Psoas muscle (tissue), 8 donors: ENCODE data around the gene GSE1. TPM values are rescaled to one million over a fixed set of nuclear protein-coding genes. Genes with fewer than 3 reads are reported as not detected.

ENCODE experiments used
- ATAC-seq, 4 donors: fragments of 200-7000 bp; cut with Tn5 transposase; one replicate each; pipeline ENCODE4 v1.9.1; 2020; ENCODE audit warnings: moderate library complexity in 3 of 4, mild to moderate bottlenecking in 2 of 4
- DNase-seq, 2 donors: peaks; one replicate each; pipeline ENCODE4 v3.0.0-alpha.2; 2020
- H3K27ac ChIP-seq: fragments of 200-600 bp; one replicate; pipeline ENCODE4 v1.8.0; 2022
- H3K27me3 ChIP-seq, 3 donors: fragments of 200-600 bp in 1 of 3; one replicate each; pipeline versions ENCODE4 v1.6.1 to v1.8.0; 2013 to 2022; ENCODE audit warnings: low read length in 2 of 3, mild to moderate bottlenecking in 2 of 3, moderate library complexity in 1 of 3; ENCODE audit not compliant: insufficient read depth in 3 of 3
- H3K36me3 ChIP-seq, 2 donors: fragments of 200-600 bp in 1 of 2; one replicate each; pipeline versions ENCODE4 v1.6.1 to v1.8.0; 2013 to 2022; ENCODE audit warnings: low read depth in 1 of 2, mild to moderate bottlenecking in 1 of 2, moderate library complexity in 1 of 2; ENCODE audit not compliant: insufficient read depth in 1 of 2
- H3K4me1 ChIP-seq: fragments of 200-600 bp; one replicate; pipeline ENCODE4 v1.8.0; 2022
- H3K4me3 ChIP-seq: fragments of 200-600 bp; one replicate; pipeline ENCODE4 v1.8.0; 2022; ENCODE audit warnings: mild to moderate bottlenecking
- H3K9me3 ChIP-seq: fragments of 200-600 bp; one replicate; pipeline ENCODE4 v1.8.0; 2022
- CTCF ChIP-seq: fragments of 200-600 bp; IDR thresholded peaks from one replicate; pipeline ENCODE4 v1.8.0; 2022; ENCODE audit warnings: antibody characterized with exemption
- WGBS, 3 donors: extraction: QIAGEN DNeasy Blood & Tissue Kit; methylation state at CpG; one replicate each; pipeline versions ENCODE4 v1.1.6 to v1.1.7; 2013; 5-methylcytosine and 5-hydroxymethylcytosine counted together
- intact Hi-C, 2 donors: fragments of 100-400 bp; cut with DNase I; formaldehyde crosslinking; loops; one replicate each; pipeline versions ENCODE4 v1.11.0 to v1.14.2; 2022
- polyA plus RNA-seq, 3 donors: library from polyadenylated mRNA; stranded (reverse); fragments of 200-250 nt; gene quantifications; one replicate each; pipeline ENCODE4 v1.2.3, GENCODE V29; 2013
- total RNA-seq, 4 donors: library from RNA; stranded (reverse); fragmentation: NEBNext Ultra II Directional in 2 of 4; extraction: Animal tissue kit (Norgen Biotek cat#: 25700) in 2 of 4; gene quantifications; one replicate each; pipeline versions ENCODE4 v1.2.1 to v1.2.4, GENCODE V29; 2021 to 2023
- donor health status: healthy with polysubstance abuse.
- donor health status: DM: no; HTN: no; CAD: no; lungs with moderate emphysema.
- donor health status: Bipolar disorder and iron deficiency.
- donor health status: healthy.
- donor health status: DM: yes; HTN: yes; CAD: no.
- donor health status: DM: no; HTN: no; CAD: no.
- donor health status: DM: no; HTN: no; CAD: no.
- donor health status: DM: yes; HTN: yes; CAD: no.

GSE1 gene
- total and polyA plus RNA-seq, 7 donors: 10.8 to 90.5 (median 47.0) TPM

- Histone ChIP-seq H3K36me3 (peaks cover 0 to 2% of the 10 kb centered on the region in 2 donors), H3K9me3 (no peaks in the 10 kb centered on the region), H3K27me3 (no peaks in the 10 kb centered on the region), H3K27ac (no peak overlapping the region), H3K4me3 (no peak overlapping the region), H3K4me1 (peaks cover 59% of the 10 kb centered on the region)
- intact Hi-C loops: loop anchor here in 1 of 2 donors (10.0 kb wide), 1 partner anchor 344 kb away; no protein-coding TSS in a partner anchor
- DNase-seq (no peak), ATAC-seq (no peak)
- WGBS, 3 donors: 97 to 99% (median 98%) methylated on average over 9 of the region's 9 CpGs
- TF ChIP-seq CTCF: no peak
Observed at GRCh38 chr16:85618521-85618920, 5.4 kb downstream of the GSE1 start.

GRCh38 chr16:85619101-85619891, 6.2 kb downstream of the GSE1 start:
- ATAC-seq: no peak
- peaks cover 0 to 2% of the 10 kb centered on the region in 2 donors for H3K36me3 ChIP-seq
- no peak for TF ChIP-seq CTCF
- no peaks in the 10 kb centered on the region for H3K27me3 ChIP-seq
- H3K4me1 ChIP-seq: peaks cover 56% of the 10 kb centered on the region
- DNase-seq: no peak
- no peaks in the 10 kb centered on the region for H3K9me3 ChIP-seq
- H3K27ac ChIP-seq: no peak overlapping the region
- intact Hi-C loops: loop anchor here in 1 of 2 donors (10.0 kb wide), 1 partner anchor 344 kb away; no protein-coding TSS in a partner anchor
- 88 to 91% (median 91%) methylated on average over 28 of the region's 28 CpGs for WGBS, 3 donors
- no peak overlapping the region for H3K4me3 ChIP-seq

- Histone ChIP-seq H3K9me3 (no peaks in the 10 kb centered on the region), H3K4me3 (no peak overlapping the region), H3K27ac (no peak overlapping the region), H3K36me3 (peaks cover 0 to 2% of the 10 kb centered on the region in 2 donors), H3K27me3 (no peaks in the 10 kb centered on the region), H3K4me1 (peaks cover 55% of the 10 kb centered on the region)
- no peak for ATAC-seq
- no peak for DNase-seq
- intact Hi-C loops: no loop called here
- WGBS, 3 donors: 95 to 98% (median 96%) methylated on average over 16 of the region's 16 CpGs
- no peak for TF ChIP-seq CTCF
Observed at GRCh38 chr16:85620374-85620773, 7.3 kb downstream of the GSE1 start.

- H3K4me1 ChIP-seq: peaks cover 50% of the 10 kb centered on the region
- no peaks in the 10 kb centered on the region for H3K9me3 ChIP-seq
- peak overlapping the region; percentile 16 for H3K27ac ChIP-seq
- peaks cover 0 to 2% of the 10 kb centered on the region in 2 donors for H3K36me3 ChIP-seq
- DNase-seq (no peak), ATAC-seq (peak in 2 of 4 donors; percentile 12 to 33)
- 77 to 88% (median 81%) methylated on average over 13 of the region's 13 CpGs for whole genome bisulfite sequencing, 3 donors
- H3K27me3 ChIP-seq: no peaks in the 10 kb centered on the region
- intact Hi-C loops: no loop called here
- H3K4me3 ChIP-seq: no peak overlapping the region
- no peak for TF ChIP-seq CTCF
Observed at GRCh38 chr16:85621698-85622428, 8.7 kb downstream of the GSE1 start.
